ENCODE data around the gene ID2. TPM values are rescaled to one million over a fixed set of nuclear protein-coding genes. Genes with fewer than 3 reads are reported as not detected.
"Not testable (repeated sequence)": the region's sequence is repeated elsewhere in the genome, so short reads cannot be mapped to it uniquely, and the experiment has no call there.

ID2 gene
- total and polyA plus RNA-seq, 9 donors, result 23.8 to 77.4 (median 39.7) TPM

- no peaks in the 10 kb centered on the region for H3K27me3 ChIP-seq (ENCODE audit: control insufficient read depth, insufficient read depth, low read length)
- no peak for DNase-seq
- WGBS (ENCODE audit: insufficient coverage), result 90% methylated on average over 2 of the region's 7 CpGs
- H3K9me3 ChIP-seq (replicated peaks; ENCODE audit: control insufficient read depth, low read depth, low read length), result no peaks in the 10 kb centered on the region
- H3K4me1 ChIP-seq (ENCODE audit: control insufficient read depth, insufficient read depth, low read length), result no peaks in the 10 kb centered on the region
- H3K27ac ChIP-seq (ENCODE audit: low read length), result no peak overlapping the region
- H3K4me3 ChIP-seq (ENCODE audit: low read length), result no peak overlapping the region
- H3K36me3 ChIP-seq (ENCODE audit: control insufficient read depth, insufficient read depth, low read length), result peaks cover 32% of the 10 kb centered on the region
Observed at GRCh38 chr2:8725838-8726237, 44.0 kb downstream of the ID2 start.

DNA sequence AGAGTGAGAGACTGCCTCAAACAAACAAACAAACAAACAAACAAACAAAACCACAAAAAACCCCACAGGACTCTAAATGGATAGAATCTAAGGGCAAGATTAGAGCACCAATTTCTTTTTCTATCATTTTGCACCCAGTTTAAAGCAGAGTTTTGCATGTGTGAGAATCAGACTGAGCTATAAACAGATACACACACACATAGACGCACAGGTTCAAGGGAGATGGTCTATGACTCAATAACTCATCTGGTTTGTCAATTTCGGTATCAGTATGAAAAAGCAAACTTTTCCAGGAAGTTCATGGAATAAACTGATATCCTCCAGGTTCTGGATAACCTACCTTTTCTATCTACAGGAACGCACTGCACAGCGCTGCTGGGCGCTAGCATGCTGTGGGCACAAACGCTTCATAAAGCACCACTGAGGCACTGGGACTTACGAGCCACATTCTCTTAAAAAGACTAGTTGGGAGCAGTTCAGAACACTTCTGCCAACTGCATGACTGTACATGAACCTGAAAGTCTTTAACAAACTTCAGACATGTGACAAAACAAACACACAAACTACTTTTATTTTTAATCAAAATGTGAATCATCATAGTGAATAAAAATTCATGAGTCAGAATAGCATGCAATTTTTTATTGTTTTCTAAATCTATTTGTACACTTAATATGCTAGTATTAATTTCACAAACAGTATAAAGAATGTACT, 46.6 kb downstream of the ID2 start:
- H3K4me1 ChIP-seq (ENCODE audit: control insufficient read depth, insufficient read depth, low read length), result no peaks in the 10 kb centered on the region
- H3K27ac ChIP-seq (ENCODE audit: low read length), result no peak overlapping the region
- H3K27me3 ChIP-seq (ENCODE audit: control insufficient read depth, insufficient read depth, low read length), result no peaks in the 10 kb centered on the region
- 100% methylated on average over 3 of the region's 7 CpGs for WGBS (ENCODE audit: insufficient coverage)
- no peaks in the 10 kb centered on the region for H3K9me3 ChIP-seq (replicated peaks; ENCODE audit: control insufficient read depth, low read depth, low read length)
- peaks cover 49% of the 10 kb centered on the region for H3K36me3 ChIP-seq (ENCODE audit: control insufficient read depth, insufficient read depth, low read length)
- no peak for DNase-seq
- no peak overlapping the region for H3K4me3 ChIP-seq (ENCODE audit: low read length)

- H3K36me3 ChIP-seq (ENCODE audit: control insufficient read depth, insufficient read depth, low read length), result peaks cover 54% of the 10 kb centered on the region
- not testable (repeated sequence) for H3K4me1 ChIP-seq (ENCODE audit: control insufficient read depth, insufficient read depth, low read length); DNase-seq; H3K27ac ChIP-seq (ENCODE audit: low read length); H3K27me3 ChIP-seq (ENCODE audit: control insufficient read depth, insufficient read depth, low read length); H3K4me3 ChIP-seq (ENCODE audit: low read length); H3K9me3 ChIP-seq (replicated peaks; ENCODE audit: control insufficient read depth, low read depth, low read length)
- 90% methylated on average over 2 of the region's 5 CpGs for WGBS (ENCODE audit: insufficient coverage)
Observed at GRCh38 chr2:8729101-8729500, 47.2 kb downstream of the ID2 start.

GRCh38 chr2:8729939-8730338, 48.1 kb downstream of the ID2 start:
- Histone ChIP-seq H3K27me3 (ENCODE audit: control insufficient read depth, insufficient read depth, low read length) (no peaks in the 10 kb centered on the region), H3K4me3 (ENCODE audit: low read length) (no peak overlapping the region), H3K4me1 (ENCODE audit: control insufficient read depth, insufficient read depth, low read length) (no peaks in the 10 kb centered on the region), H3K27ac (ENCODE audit: low read length) (no peak overlapping the region), H3K36me3 (ENCODE audit: control insufficient read depth, insufficient read depth, low read length) (peaks cover 56% of the 10 kb centered on the region), H3K9me3 (replicated peaks; ENCODE audit: control insufficient read depth, low read depth, low read length) (no peaks in the 10 kb centered on the region)
- WGBS (ENCODE audit: insufficient coverage), result 95% methylated on average over 7 of the region's 9 CpGs
- DNase-seq, result no peak

DNA sequence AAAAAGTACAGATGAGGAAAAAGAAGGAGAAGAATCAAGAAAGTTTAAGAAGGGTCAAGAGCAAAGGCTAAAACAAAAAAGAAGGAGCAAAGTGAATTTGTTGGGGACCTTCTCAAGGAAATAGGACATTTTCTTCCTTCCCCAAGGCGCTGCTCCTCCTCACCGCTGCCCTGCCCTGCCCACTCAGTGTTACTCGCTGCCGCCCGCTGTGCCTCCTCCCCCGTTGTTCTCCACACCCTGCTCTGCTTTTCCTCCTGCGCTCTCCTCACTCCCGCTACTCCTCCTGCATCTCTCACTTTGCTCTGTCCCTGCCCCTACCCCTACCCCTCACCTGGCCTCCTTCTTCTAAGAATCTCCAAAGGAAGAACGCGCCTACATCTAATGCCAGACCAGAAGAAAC, 50.7 kb downstream of the ID2 start:
- Histone ChIP-seq H3K27ac (ENCODE audit: low read length) (no peak overlapping the region), H3K36me3 (ENCODE audit: control insufficient read depth, insufficient read depth, low read length) (peaks cover 49% of the 10 kb centered on the region), H3K27me3 (ENCODE audit: control insufficient read depth, insufficient read depth, low read length) (no peaks in the 10 kb centered on the region), H3K9me3 (replicated peaks; ENCODE audit: control insufficient read depth, low read depth, low read length) (no peaks in the 10 kb centered on the region), H3K4me3 (ENCODE audit: low read length) (no peak overlapping the region), H3K4me1 (ENCODE audit: control insufficient read depth, insufficient read depth, low read length) (no peaks in the 10 kb centered on the region)
- no peak for DNase-seq
- 97% methylated on average over 10 of the region's 10 CpGs for WGBS (ENCODE audit: insufficient coverage)

Other genes with a start within 250 kb of the ID2 start
- 70.0 TPM for gene KIDINS220, start 155.6 kb downstream of the ID2 start, total RNA-seq
- 10 to 100 TPM; 39.9 to 61.9 (median 53.0) TPM for gene KIDINS220, start 155.6 kb downstream of the ID2 start, polyA plus RNA-seq (ENCODE audit: insufficient read depth in 1 of 8, insufficient read length in 8 of 8, low replicate concordance in 1 of 8)